SHP77 (cell line): ENCODE measurements around the gene NAA10.

Source experiments
- DNase-seq, 2 experiments: peaks; one replicate each; lab custom pipeline; 2025; lab: John Stamatoyannopoulos, UW

Gene NAA10

GRCh38 chrX:153884590-153884989 lies 50.2 kb downstream of the NAA10 start:
- no peak for DNase-seq

GRCh38 chrX:153884136-153884535 lies 50.7 kb downstream of the NAA10 start:
- DNase-seq = no peak

- no peak for DNase-seq
These were observed 51.5 kb downstream of the NAA10 start for GRCh38 chrX:153883163-153883843.

- DNase-seq = no peak
These were observed 52.3 kb downstream of the NAA10 start for GRCh38 chrX:153882557-153882956.

- no peak for DNase-seq
These were observed 52.7 kb downstream of the NAA10 start for GRCh38 chrX:153882086-153882498.

GRCh38 chrX:153881281-153881680 lies 53.6 kb downstream of the NAA10 start:
- no peak for DNase-seq

- no peak for DNase-seq
These were observed 54.4 kb downstream of the NAA10 start for GRCh38 chrX:153880440-153880815.

- no peak for DNase-seq
These were observed 54.9 kb downstream of the NAA10 start for GRCh38 chrX:153879741-153880439.
